Stimulated activated naive CD8-positive, alpha-beta T cell treated with anti-CD3 and anti-CD28 coated beads, Interleukin-15, Interleukin-2, amounts not matched to agents 100 U/mL and 50 U/mL, for 24 hours (primary cell): ENCODE measurements around the gene RLN3.

Source experiments
- ATAC-seq: fragments of 150-1000 bp; cut with Tn5 transposase; one replicate; pipeline ENCODE4 v1.10.0; 2021
- DNase-seq: peaks from one replicate; pipeline ENCODE4 v3.0.0; 2021

RLN3 gene

GRCh38 chr19:14054099-14054498 is 26.2 kb downstream of the RLN3 start:
- ATAC-seq: no peak
- no peak for DNase-seq

GRCh38 chr19:14054721-14055120 is 26.8 kb downstream of the RLN3 start:
- no peak for DNase-seq
- ATAC-seq: no peak

GRCh38 chr19:14055396-14055795 is 27.4 kb downstream of the RLN3 start:
- ATAC-seq (no peak), DNase-seq (no peak)

DNA sequence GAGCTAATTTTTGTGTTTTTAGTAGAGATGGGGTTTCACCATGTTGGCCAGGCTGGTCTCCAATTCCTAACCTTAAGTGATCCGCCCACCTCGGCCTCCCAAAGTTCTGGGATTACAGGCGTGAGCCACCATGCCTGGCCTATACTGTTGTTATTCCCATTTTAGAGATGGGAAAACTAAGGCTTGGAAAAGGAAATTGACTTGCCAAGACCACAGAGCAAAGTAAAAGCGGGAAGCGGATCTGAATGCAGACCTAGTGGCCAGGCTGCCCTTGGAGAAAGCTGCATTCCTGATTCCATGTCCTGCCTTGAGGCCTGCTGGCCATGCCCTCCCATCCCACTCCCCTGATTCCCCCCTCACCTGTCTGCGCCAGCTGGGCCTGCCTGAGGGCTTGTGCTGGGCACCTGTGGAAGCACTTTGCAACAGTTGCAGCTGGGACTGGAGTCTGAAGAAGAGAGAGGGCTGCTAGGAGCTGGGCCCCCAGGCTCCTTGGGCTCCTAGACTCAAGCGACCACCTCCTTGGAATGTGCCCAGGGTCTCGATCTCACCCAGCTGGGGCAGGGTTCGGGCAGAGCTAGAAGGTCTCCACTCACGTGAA is 28.2 kb downstream of the RLN3 start:
- DNase-seq (no peak), ATAC-seq (no peak)

DNA sequence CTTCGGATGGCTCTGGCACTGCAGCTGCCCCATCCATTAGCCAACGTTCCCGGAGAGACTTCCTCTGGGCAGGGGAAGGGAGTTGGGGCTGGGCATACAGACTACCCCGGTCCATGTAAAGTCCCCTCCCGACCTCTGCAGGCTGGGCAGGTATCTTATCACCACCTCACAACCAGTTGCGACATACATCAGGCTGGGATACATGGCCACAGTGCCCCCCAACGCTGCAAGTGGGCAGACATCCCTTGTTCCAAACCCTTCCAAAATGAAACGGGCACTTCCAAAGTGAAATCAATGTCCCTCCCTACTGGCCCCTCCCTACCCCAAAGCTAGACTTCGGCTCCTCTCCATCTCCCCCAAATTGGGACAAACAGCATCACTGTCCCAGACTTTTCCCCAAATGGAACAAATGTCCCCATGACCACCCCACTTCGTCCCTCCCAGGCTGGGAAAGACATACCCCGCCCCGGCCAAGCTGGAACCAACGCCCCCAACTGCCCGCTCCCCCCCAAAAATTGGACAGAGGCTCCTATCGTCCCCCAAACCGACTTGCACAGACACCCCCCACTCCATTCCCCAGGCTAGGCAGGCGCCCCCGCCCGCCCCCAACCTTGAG is 28.9 kb downstream of the RLN3 start:
- no peak for DNase-seq
- no peak for ATAC-seq

- DNase-seq (no peak), ATAC-seq (no peak)
Measured at GRCh38 chr19:14058182-14059092, 30.5 kb downstream of the RLN3 start.

DNA sequence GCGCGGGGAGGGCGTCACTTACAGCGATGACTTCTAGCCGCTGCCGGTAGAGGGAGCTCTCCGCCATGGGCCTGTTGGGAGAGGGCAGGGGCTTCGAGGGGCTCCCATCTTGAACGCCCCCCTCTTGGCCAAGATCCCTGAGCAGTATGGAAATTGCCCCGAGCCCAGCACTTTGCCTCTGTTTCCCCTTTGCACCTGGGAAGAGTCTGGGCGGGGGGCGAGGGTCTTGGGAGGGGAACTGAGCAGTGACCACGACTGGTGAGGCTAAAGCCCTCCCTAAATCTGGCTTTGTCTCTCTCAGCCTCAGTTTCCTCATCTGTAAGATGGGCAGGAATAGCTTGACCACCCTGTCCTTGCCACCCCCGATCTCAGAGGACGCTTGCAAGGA is 31.1 kb downstream of the RLN3 start:
- DNase-seq: peak; percentile 75
- no peak for ATAC-seq

DNA sequence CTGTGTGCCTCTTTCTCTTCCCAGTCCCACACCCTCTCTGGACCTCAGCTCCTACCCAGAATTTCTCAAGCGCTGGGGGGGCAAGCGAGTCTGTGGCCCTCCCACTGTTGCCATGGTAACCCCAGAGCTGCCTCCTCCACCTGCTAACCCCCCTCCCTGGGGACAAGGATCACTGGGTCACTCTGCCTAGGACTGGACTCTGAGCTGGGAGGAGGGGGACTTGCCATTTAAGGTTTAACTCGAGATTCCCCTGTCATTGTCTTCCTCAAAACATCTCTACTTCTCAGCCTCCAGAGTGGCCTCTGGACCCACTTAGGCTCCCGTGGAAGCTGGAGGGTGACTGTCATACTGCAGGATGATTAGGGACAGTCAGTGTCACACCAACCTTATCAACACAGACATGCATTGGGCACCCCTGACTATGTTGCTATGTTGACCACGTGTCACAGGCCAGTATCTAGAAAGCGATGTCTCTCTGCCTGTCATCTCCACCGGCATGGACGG is 31.8 kb downstream of the RLN3 start:
- no peak for ATAC-seq

GRCh38 chr19:14061081-14061749 is 33.3 kb downstream of the RLN3 start:
- no peak for ATAC-seq
- no peak for DNase-seq

More for the DNA sequence above, 31.8 kb downstream of the RLN3 start:
- DNase-seq: no peak

DNA sequence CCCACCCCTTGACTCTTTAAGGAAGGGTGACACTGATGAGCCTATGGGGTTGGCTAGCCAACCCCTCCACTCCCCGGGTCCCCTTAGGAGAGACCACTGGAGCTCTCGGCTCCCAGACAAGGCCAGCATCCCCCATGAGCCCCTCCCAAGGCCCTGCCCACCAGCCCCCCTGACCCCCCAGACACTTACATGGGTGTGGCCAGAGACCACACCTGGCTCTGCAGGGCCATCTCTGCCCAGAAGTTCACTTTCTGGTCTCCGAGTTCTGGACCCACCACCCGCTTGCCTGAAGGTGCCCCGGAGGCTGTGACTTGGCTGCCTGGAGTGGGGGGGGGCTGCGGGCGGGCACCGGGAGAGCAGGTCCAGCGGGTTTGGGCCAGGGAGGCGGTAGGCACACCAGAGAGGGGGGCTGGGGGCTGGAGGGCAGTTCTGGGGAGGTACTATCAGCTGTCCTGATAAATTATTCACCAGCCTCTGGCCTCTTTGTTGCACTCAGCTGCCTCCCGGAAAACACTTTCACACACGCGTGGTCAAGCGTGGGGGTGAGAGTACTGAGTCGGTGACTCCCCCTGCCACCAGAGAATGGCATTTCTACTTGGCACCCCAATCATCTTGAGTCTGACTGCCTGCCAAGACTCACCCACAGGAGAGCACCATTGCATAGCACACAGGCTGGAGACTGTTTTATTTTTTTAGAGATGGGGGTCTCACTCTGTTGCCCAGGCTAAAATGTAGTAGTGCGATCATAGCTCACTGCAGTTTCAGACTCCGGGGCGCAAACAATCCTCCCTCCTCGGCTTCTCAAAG is 34.0 kb downstream of the RLN3 start, which contains the start of gene PALM3:
Gene PALM3 (minus strand): TSS at position 326 of the 807 bp plus-strand sequence. CDS start 96 bp downstream, at position 230.
- ATAC-seq: no peak
- no peak for DNase-seq

DNA sequence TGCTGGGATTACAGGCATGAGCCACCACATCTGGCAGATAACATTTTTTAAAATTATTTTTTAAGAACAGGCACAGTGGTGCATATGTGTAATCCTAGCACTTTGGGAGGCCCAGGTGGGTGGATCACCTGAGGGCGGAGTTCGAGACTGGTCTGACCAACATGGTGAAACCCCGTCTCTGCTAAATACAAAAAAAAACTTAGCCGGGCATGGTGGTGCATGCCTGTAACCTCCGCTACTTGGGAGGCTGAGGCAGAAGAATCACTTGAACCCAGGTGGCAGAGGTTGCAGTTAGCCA is 34.6 kb downstream of the RLN3 start:
- ATAC-seq (no peak), DNase-seq (no peak)

- ATAC-seq (no peak), DNase-seq (no peak)
Measured at GRCh38 chr19:14063105-14063504, 35.2 kb downstream of the RLN3 start.

GRCh38 chr19:14066134-14066533 is 38.2 kb downstream of the RLN3 start:
- ATAC-seq (no peak), DNase-seq (no peak)

DNA sequence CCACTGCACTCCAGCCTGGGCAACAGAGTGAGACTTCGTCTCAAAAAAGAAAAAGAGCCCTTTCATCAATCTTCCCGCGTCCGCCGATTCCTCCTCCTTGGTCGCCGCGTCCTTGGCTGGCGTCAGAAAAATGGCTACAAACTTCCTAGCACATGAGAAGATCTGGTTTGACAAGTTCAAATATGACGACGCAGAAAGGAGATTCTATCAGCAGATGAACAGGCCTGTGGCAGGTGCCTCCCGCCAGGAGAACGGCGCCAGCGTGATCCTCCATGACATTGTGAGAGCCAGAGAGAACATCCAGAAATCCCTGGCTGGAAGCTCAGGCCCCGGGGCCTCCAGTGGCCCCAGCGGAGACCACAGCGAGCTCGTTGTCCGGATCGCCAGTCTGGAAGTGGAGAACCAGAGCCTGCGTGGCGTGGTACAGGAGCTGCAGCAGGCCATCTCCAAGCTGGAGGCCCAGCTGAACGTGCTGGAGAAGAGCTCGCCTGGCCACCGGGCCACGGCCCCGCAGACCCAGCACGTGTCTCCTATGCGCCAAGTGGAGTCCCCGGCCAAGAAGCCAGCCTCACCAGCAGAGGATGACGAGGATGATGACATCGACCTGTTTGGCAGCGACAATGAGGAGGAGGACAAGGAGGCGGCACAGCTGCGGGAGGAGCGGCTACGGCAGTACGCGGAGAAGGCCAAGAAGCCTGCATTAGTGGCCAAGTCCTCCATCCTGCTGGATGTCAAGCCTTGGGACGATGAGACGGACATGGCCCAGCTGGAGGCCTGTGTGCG is 42.5 kb downstream of the RLN3 start:
- ATAC-seq (no peak), DNase-seq (no peak)

GRCh38 chr19:14072535-14073260 is 44.8 kb downstream of the RLN3 start, which contains the start of gene MISP3:
MISP3 (plus strand) TSS chr19:14072786; CDS start chr19:14073310, 524 bp downstream.
- DNase-seq: peak; percentile 65
- ATAC-seq: peak; percentile 12

DNA sequence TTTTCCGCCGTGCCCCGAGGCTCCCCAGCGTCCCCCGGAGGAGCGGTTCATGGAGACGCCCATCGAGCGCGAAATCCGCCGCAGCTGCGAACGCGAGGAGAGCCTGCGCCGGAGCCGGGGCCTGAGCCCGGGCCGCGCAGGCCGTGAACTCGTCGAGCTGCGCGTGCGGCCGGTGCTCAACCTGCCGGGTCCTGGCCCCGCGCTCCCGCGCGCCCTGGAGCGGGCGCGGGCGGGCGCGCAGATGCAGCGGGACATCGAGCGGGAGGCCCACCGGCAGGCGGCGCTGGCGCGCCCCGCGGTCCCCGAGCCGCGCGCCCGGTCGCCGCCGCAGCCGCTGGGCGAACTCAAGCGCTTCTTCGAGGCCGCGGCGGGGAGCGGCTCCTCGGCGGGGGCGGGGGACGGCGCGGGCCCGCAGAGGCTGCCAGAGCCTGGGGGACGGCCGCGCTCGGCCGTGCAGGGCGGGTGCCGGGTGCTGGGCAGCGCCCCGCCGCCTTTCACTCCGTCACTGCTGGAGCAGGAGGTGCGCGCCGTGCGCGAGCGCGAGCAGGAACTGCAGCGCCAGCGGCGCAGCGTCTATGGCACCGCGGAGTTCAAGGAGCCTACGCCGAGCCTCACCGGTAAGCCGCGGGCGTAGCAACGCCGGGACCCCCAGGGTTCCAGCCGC is 45.4 kb downstream of the RLN3 start:
- peak; percentile 74 for ATAC-seq
- peak; percentile 85 for DNase-seq

GRCh38 chr19:14073925-14074838 is 46.2 kb downstream of the RLN3 start:
- ATAC-seq (no peak), DNase-seq (peak; percentile 48)

DNA sequence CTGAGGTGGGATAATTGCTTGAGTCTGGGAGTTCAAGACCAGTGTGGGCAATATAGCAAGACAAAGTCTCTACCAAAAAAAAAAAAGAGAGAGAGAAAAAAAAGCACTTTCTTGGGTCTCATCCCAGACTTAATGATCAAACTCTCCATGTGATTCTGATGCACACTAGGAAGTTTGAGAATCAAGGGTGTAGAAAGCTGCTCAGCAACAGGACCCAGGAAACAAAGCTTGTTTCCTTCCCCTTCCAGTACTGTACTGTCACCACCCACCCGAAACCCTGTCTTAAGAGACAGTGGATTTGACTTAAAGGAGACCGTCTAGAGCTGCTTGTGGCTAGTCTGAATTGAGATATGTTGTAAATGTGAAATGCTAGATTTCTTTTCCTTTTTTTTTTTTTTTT is 50.5 kb downstream of the RLN3 start:
- DNase-seq (no peak), ATAC-seq (no peak)
